GM19468 (cell line): ENCODE results near the gene SLC25A34.

Experiments used
- ATAC-seq: cut with Tn5 transposase; IDR thresholded peaks from one replicate; pipeline ENCODE4 v1.9.1; 2021; ENCODE audit warnings: mild to moderate bottlenecking, moderate library complexity, moderate number of reproducible peaks; ENCODE audit not compliant: unreplicated experiment; ENCODE audit errors: extremely low read depth

Gene SLC25A34

GRCh38 chr1:15748690-15749398 lies 12.8 kb downstream of the SLC25A34 start:
- no peak for ATAC-seq

- no peak for ATAC-seq
These were observed 13.6 kb downstream of the SLC25A34 start for GRCh38 chr1:15749399-15750291.

DNA sequence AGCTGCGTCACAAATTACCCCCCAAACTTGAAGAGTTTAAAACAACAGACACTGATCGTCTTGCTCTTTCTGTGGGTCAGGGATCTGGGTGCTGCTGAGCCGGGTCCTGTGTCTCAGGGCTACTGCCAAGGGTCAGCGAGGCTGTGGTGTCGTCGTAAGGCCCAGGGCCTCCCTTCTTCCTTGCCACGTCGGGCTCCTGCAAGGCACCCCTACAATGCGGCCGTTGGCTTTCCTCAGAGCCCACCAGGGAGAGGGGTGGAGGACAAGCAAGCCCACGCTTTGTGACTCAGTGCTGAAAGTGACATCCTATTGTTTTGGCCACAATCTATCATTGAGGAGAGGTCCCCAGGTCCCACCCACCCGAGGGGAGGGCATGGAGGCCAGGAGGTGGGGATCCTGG lies 14.9 kb downstream of the SLC25A34 start:
- ATAC-seq = no peak

DNA sequence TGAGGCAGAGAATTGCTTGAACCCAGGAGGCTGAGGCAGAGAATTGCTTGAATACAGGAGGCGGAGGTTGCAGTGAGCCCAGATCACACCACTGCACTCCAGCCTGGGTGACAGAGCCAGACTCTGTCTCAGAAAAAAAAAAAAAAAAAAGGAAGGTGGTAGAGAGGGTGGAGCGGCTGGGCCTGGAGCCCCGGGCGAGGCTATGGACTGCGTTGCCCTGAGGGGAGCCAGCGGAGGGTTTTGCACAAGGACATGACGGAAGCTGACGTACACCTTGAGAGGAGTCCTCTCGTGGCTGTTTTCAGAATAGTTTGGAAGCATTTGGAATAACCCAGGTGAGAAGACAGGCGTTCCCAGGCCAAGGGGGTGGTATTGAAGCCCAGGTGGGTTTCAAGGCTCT lies 15.7 kb downstream of the SLC25A34 start:
- ATAC-seq = no peak

- ATAC-seq = no peak
These were observed 17.7 kb downstream of the SLC25A34 start for GRCh38 chr1:15753776-15754175.

DNA sequence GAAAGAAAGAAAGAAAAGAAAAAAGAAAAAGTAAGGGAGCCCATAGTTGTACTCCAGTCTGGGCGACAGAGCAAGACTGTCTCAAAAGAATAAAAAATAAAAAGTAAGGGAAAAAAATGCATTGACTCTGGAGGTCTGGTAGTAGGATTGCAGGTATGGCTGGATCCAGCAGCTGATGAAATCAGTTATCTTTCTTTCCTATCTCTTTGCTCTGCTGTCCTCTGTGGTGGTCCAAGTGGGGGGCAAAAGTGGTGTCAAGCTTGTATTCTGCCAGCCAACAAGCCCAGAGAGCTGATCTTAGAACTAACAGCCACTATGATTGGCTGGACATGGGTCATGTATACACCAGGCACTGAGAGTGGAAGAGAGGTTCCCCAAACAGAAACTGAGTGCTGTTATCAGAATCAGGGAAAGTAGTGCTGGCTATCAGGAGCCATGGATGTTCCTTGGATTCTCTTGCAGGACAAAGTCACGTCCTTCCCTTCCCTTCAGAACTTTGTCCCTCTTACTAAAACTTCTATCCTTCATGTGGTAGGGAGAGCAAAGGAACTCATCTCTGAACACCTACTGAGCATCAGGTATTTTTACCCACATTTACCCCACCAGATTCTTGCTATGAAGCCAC lies 19.1 kb downstream of the SLC25A34 start:
- ATAC-seq = no peak

DNA sequence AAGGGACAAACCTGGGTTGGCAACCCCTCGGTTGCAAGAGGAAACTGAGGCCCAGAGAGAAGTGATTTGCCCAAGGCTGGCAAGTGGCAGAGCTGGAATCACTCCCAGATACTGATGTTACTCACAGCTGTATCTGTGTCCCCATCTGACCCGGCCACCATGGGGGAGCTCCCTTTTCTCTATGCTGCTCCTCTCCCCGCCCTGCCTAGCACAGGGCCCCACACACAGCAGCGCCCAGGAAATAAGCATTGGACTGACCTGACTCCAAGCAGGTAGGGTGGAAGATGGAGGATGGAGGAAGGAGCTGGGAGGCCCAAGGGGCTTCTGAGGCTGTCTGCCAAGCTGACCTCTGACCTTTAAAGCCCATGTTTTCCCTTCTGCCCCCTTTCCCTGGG lies 19.6 kb downstream of the SLC25A34 start:
- ATAC-seq = no peak

GRCh38 chr1:15756143-15757015 lies 20.3 kb downstream of the SLC25A34 start:
- no peak for ATAC-seq

DNA sequence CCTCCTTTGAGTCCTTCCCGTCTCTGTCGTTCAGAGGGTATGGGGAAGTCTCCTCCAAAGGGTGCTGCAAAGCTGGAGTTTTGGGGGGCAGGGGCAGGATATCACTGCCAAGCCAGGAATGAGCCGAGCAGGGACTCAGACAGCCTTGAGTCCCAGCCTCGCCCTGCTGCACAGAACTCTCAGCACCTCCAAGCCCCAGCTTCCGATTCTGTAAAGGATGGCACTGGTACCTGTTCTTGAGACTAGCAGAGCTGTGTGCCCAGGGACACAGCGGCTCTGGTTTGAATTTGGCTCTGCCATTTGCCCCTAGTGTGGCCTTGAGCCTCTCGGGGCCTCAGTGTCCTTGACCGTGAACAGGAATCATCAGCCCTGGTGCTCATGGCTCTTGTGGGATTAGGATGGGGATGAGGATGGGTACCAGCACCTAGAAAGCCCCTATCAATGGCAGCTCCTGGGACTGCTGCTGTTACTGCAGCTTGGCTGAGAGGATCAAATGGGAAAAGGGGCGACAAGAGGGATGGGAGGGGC lies 21.0 kb downstream of the SLC25A34 start:
- no peak for ATAC-seq

DNA sequence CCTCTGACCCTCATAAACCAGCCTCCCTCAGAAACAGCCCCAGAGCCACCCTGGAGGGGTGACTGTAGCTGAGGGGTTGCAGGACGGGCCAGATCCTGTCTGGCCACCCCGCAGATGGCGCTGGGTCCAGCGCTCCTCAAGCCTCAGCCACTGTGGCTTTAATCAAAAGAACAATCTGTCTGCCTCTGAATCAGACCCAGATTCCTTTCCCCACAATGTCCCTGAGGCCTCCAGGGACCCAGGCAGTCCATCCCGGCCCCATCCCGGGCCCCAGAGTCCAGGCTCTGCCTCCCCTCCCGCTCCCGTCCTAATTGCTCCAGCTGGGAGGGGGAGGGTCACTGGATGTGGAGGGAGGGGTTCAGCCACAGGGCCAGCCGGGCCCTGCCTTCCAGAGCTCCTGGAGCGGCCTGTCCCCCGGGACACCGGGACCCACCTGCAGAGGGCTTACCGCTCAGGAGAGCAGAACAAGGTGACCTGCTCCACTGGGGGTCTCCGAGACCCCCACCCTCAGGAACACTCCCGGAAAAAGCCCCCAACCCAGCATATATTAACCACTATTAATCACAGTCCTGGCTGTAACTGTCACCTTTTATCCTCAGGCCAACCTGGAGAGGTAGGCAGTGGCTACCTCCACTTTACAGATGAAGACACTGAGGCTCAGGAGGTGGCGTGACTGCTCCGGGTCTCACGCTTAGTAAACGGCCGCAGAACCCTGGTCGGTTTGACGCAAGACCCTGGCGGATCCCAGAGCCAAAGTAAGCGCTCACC lies 21.7 kb downstream of the SLC25A34 start:
- ATAC-seq = no peak

GRCh38 chr1:15758343-15758931 lies 22.4 kb downstream of the SLC25A34 start, which contains the start of gene FBLIM1:
FBLIM1 (plus strand) TSS chr1:15758795; CDS start chr1:15764984, 6,189 bp downstream.
- ATAC-seq = no peak

DNA sequence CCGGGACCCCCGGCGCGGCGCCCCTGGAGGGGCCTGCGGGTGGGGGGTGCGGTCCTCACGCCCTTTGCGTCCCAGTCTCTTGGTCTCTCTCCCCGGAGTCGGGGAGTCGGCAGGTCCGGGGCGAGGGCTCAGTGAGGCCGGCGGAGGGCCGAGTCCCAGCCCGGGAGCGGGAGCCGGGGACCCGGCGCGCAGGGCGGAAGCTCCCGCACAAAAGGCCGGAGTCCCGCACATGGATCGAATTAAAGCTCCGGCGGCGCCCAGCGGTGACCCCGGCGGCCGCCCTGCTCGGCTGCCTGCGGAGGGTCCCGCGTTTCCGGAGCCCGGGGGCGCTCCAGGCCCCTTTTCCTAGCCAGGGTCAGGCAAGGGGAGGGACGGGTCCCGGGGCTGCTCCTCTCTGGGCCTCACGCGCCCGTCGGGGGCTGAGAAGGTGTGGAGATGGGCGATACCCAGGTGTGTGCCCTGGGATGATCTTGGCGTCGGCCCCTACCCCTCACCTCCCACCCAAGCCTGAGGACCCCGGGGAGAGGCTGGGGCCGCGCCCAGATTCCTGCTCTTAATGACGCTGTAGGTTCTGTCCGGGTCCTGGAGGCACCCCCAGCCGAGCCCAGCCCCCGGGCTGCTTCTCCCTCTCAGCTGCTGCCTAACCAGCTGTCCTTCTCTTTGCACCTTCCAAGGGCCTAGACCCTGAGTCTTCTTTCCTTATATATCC lies 23.0 kb downstream of the SLC25A34 start:
- no peak for ATAC-seq

DNA sequence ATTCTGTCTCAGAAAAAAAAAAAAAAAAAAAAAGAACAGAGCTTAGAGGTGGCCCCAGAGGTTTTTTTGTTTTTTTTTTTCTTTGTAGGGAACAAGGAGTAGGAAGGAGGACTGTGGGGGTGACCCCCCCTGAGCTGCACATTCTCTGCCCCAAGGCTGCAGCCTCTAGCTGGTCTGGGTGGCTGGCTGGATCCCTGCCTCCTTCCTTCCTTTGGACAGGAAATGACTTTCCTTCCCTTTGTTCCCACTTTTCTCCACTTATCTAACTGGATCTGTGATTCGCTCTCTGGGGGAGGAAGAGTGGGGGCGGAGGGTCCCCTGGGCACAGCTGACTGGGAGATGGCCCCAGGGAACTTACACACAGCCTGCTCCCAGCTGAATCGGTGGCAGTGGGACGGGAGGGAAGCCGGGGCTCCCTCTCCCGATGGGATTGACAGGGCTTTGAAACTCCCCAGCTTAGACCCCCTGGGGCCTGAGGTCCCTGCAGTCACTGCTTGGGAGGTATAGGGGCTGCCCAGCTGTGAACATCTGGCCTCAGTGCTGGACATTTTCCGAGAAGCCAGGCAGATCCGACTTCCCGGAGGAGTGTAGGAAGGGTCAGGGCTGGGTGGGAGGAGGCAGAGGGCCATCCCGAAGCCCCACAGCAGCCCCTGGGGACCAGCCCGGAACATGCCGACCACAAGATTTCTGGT lies 24.6 kb downstream of the SLC25A34 start:
- no peak for ATAC-seq

- no peak for ATAC-seq
These were observed 25.5 kb downstream of the SLC25A34 start for GRCh38 chr1:15761366-15762128.

- ATAC-seq = no peak
These were observed 26.5 kb downstream of the SLC25A34 start for GRCh38 chr1:15762546-15762945.

DNA sequence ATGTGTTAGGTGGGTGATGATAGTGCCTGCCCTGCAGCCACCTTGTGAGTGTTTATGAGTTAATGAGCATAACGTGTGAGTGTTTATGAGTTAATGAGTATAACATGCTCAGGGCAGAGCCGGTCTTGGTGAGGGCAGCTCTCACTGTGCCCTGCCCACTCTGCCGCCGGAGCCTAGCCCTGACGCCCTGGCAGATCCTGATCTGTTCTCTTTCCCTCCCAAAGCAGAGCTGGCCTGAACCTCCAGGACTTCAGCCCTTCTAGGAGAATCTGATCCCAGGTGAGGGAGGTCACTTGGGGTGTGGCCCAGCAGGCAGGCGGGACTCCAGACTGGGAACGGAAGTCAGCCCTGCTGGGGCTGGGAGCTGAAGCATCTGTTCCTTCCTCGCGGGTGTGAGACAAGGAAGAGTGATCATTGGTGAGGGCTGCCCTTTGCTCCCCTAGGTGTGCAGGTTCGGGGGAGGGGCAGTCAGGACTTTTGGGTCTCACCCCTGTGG lies 28.3 kb downstream of the SLC25A34 start:
- no peak for ATAC-seq

DNA sequence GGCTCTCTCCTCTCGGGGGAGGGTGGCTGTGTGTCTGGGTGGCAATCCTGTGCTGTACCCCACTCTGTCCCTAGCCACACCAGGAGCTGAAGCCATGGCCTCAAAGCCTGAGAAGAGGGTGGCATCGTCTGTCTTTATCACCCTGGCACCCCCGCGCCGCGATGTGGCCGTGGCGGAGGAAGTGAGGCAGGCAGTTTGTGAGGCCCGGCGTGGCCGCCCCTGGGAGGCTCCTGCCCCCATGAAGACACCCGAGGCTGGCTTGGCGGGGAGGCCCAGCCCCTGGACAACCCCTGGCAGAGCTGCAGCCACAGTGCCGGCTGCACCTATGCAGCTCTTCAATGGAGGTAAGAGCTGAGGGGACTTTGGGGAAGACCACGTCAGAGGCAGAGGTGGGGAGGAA lies 28.8 kb downstream of the SLC25A34 start:
- no peak for ATAC-seq
